GM04503 (cell line): ENCODE results near the gene NOPCHAP1.
"Not testable (repeated sequence)": the region's sequence is repeated elsewhere in the genome, so short reads cannot be mapped to it uniquely, and the experiment has no call there.

ENCODE experiments used
- DNase-seq: peaks from one replicate; pipeline ENCODE4 v3.0.0-alpha.2; 2012; ENCODE audit warnings: low read depth

The NOPCHAP1 gene

DNA sequence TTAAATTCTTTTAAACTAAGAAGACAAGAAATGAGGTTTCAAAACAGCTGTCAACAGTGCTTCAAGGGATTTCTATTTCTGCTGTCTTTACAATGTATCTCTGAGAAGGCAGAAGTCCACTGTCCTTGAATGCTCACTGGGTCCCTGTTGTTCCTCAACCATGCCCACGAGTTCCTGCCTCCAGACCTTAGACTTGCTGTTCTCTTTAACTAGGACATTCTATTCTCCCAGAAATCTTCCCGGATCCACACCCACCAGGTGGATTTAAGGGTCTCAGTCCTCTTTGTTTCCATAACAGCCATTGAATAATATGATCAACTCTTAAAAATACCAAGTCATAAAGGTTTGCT is 21.3 kb upstream of the NOPCHAP1 start:
- DNase-seq, result no peak

DNA sequence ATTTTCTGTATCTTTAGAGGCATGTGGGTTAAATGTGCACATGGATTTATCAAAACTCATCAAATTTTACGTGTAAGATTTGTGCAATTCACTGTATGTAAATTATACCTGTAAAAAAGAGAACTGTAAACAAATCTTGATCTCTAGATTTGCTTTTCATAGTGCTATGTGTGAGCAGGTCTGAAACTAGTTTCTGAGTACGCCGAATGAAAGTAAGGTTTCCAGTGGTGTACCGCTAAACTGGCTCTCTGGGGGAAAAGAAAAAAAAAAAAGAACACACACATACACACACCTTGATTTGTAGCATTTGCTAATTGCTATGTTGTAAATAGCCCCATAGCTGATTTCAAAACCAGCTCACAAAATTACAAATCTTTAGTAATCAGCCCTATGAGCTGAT is 19.4 kb upstream of the NOPCHAP1 start:
- DNase-seq, result no peak

DNA sequence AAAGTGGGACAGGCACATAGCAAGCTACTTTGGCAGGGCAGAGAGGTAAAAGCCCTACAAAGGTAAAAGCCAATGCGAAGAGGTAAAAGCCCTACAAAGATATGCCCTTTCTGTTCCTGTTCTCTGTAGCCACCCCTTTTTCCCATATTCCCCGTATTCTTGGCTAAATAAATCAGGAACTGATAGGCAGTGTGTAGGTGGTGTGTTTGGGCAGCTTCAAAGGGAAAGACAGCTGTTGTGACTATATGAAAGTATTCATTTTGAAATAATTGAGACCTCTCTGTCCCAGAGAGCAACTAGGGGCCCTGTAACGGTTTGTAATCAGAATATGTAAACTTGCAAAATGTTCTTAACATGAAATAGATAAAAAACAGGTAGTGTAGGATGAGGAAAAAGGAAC is 16.8 kb upstream of the NOPCHAP1 start:
- DNase-seq, result no peak

DNA sequence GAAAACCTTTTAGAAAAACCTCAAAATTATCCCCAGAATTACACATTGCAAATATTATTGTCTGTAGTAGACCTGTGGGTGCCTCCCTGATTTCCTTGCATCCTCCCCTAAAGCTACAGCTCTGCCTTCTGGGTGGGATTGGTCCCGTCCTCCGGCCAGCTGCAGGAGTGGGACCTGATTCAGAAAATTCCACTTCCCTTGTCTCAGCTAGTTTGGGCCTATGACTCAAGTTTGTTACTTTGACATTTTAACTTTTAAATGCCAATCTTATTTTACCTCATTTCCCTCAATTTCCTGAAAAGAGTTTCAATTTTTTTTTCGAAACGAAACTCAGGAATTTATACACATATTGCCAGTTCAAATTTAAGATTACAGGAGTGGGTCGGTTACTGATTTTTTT is 14.8 kb upstream of the NOPCHAP1 start:
- no peak for DNase-seq

DNA sequence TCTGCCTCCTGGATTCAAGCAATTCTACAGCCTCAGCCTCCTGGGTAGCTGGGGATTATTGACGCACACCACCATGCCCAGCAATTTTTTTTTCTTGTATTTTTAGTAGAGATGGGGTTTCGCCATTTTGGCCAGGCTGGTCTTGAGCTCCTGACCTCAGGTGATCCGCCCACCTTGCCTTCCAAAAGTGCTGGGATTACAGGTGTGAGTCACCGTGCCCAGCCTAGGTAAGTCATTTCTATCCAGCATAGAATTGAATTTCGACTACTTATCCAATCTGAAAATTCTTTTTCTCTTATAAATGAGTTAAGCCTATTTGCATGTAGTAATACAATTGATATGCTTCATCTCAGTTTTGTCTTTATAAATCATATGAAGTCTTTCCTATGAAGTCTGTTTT is 12.9 kb upstream of the NOPCHAP1 start:
- DNase-seq, result no peak

DNA sequence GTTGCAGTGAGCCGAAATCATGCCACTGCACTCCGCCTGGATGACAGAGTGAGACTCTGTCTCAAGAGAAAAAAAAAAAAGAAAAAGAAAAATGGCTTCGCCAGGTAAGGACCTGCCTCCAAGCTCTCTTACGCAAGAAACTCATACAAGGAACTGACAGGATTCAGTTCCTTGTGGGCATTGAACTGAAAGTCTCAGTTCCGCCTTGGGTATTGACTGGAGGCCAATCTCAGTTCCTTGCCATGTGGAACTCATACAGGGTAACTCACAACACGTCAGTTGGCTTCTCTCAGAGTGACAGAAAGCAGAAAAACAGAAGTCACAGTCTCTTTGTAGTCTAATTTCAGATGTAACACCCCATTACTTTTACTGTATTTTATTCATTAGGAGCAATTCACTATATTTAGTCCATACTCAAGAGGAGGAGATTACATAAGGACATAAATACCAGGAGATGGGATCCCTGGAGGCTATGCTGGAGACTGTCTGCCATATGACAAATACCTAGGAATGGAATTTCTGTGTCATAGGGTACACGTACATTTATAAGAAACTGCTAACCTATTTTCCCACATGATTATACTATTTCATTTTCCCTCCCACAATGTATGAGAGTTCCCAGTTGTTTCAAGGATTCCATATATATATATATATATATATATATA is 11.4 kb upstream of the NOPCHAP1 start:
- no peak for DNase-seq

DNA sequence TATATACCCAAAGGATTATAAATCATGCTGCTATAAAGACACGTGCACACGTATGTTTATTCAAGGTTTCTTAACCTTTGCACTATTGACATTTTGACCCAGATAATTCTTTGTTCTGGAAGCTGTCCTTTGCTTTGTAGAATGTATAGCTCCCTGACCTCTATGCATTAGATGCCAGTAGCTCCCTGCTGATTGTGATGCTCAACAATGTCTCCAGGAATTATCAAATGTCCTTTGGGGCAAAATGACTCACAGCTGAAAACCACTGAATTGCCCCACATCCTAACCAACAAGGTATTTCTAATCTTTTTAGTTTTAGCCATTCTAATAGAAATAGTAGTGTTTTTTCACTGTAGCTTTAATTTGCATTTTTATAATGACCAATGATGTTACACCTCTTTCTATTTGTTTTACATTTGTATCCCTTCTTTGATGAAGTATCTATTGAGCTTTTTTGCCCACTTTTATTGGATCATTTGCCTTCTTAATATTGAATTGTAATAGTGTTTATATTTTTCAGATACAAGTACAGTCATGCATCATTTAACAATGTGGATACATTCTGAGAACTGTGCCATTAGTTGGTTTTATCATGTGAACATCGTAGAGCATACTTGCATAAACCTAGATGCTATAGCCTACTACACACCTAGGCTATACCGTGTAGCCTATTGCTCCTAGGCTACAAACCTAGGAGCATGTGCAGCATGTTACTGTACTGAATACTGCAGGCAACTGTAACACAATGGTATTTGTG is 10.4 kb upstream of the NOPCHAP1 start:
- DNase-seq, result no peak

DNA sequence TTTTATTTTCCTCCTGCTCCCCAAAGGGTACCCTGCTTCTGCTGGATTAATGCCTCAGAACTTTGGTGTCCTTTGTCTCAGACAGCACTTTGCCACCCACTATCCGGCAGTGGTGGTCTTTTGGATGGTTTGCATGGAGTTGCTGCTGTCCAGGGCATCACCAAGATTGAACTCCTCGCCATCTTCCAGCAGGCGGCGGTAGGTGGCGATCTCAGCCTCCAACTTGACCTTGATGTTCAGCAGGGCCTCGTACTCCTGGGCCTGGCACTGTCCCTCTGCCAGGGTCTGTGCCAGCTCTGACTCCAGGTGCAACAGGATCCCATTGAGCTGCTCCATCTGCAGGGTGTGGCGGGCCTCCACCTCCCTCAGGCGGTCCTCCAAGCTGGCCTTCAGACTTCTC is 9.4 kb upstream of the NOPCHAP1 start:
- no peak for DNase-seq

DNA sequence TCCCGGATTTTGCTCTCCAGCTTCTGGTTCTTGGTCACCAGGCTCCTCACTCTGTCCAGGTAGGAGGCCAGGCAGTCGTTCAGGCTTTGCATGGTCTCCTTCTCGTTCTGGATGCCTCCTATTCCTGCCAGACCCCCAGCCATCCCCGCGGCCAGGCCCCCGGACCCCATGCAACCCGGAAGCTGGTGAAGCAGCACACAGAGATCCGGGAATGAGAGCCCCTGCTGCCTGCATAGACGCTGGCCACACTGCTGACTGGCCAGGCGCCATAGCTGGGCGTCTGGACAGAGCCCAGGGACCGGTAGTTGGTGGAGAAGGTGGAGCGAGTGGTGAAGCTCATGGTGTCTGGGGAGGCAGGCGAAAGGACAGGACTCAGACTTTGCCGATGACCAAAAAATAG is 8.4 kb upstream of the NOPCHAP1 start:
- not testable (repeated sequence) for DNase-seq

DNA sequence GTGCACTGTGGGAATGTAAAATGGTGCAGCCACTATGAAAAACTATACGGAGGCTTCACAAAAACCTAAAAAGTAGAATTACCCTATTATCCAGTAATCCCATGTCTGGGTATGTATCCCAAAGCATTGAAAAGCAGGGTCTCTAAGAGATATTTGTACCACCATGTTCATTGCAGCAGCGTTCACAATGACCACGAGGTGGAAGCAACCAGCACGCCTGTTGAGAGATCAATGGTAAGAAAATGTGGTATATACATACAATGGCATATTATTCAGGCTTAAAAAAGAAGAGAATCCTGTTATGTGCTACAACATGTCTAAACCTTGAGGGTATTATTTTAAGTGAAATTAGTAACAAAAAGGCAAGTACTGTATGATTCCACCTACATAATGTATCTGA is 910 bp upstream of the NOPCHAP1 start:
- DNase-seq, result no peak

DNA sequence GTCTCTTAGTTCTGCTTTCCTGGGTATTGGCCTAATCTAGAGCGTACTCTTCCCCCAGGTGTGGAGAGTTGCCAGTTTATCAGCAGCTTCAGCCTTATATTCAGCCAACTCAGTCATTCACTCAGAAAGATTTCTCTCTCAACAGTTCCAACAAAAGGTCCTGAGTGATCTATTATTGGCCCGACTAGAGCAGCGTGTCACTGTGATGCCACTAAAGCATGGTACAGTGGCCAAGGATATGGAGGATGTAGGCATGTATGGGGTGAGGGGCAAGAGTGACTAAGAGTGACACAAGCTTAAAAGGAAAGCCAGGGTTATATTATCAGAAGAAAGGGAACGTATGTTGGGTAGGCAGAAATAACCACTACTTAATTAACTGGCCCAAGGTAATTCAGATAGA is 4.8 kb downstream of the NOPCHAP1 start:
- no peak for DNase-seq

DNA sequence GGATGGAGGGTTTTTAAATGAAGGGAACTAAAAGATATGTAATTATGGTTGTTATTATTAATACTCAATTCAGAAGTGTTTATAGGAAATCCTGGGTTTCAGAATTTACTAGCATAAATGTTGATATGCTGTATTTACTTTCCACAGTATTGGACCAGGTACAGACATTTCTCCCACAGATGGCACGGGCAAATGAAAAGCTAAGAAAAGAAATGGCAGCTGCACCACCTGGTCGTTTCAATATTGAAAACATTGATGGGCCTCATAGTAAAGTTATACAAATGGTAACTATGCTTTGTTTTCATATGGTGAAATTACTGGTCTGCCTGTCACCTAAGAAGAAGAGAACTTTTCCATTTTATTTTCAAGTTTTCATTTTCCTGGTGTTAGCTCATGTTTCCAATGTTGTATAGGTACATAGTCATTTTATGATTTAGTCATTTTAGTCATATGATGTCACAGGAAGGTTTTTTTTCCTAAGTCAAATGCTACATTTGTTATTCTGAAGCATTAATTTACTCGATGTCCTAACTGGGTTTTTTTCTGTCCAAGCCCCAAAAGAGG is 5.5 kb downstream of the NOPCHAP1 start:
- no peak for DNase-seq

DNA sequence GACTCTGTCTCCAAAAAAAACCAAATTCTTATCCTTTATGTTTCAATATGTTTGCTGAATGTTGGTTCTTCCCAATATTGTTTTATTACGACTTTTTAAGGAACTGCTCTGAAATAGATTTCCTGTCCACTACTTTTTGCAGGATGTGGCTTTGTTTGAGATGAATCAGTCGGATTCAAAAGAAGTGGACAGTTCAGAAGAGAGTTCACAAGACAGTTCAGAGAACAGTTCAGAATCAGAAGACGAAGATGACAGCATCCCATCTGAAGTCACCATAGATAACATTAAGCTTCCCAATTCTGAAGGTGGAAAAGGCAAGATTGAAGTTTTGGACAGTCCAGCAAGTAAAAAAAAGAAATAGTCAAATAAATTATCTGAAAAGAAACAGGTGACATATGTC is 8.2 kb downstream of the NOPCHAP1 start:
- no peak for DNase-seq

DNA sequence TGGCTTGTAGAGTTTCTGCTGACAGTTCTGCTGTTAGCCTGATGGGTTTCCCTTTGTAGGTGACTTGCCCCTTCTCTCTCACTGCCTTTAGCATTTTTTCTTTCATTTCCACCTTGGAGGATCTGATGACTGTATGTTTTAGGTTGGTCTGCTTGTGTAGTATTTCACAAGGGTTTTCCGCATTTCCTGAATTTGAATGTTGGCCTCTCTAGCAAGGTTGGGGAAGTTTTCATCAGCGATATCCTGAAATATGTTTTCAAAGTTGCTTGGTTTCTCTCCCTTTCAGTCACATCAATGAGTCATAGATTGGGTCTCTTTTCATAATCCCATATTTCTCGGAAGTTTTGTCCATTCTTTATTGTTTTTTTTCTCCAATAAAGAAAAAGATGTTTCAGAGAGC is 11.4 kb downstream of the NOPCHAP1 start:
- DNase-seq, result no peak

DNA sequence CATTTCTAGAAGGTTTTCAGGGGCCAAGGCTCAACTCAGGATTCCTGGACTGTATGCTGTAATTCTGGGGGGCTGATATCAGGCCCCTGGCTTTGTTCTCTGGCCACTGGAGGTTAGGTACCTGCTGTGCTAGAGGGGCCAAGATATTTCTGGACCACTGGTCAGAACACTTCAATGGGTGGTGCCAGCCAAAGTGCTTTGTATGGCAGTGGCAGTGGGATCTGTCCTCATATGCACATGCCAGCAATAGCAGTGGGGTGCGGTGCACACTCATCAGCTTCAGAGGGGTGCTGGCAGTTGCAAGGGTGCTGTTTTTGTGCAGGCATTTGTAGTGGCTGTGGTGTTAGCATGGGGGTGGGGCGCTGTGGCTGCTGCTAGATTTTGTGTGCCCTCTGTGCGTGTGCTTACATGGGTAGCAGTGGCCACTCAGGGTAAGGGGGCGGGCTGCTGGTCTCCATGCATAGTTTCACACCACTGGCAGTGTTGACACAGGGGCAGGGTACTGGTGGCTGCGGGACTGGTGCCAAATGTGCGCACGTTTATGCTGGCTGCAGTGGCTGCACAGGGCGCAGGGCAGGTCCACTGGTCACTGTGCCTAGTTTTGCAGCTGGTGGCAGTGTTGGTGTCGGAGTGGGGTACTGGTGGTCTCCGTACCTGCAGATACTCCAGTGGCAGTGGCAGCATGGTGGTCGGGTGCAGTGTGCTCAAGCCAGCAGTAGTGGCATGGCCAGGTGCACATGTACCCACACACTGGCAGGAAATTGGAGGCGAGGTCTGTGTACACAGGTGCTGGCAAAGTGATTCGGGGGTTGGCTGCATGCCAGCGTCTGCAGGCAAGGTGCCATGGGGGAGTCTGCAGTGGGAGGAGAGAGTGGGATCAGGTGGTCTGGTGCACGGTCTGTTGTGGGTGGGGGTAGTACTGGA is 12.6 kb downstream of the NOPCHAP1 start:
- DNase-seq, result no peak

DNA sequence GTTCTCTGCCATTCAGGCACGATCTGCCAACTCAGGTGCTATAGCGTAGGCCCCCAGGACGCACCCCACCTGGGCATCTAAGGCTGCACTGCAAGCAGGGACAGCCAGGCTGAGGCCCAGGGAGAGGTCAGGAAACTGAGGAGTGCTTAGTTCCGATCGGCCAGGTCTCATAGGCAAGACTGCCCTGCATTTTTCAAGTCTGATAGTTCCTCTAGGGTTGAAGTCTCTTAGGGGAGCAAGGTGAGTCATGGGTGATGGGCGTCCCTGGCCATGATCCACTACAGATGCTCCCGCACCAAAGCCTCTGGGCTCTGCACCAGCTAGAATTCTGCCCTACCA is 13.2 kb downstream of the NOPCHAP1 start:
- DNase-seq, result no peak

DNA sequence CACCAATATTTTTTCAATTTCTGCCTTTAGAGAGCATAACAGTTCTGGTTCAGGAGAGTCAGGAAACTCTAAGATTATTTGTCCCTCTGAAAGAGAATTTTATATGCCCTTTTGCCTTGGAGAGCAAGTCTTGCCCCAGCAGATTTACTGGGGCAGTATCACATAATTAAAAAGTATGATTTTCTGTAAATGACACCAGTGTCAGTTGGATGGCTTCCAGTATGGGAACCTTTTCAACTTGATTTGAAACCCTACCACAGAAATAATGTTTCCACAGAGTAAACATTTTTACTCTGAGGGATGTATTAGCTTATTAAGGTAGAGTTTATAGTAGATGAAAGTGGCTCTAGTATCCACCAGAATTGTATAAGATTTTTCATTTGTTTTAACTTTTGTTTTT is 15.4 kb downstream of the NOPCHAP1 start:
- no peak for DNase-seq

DNA sequence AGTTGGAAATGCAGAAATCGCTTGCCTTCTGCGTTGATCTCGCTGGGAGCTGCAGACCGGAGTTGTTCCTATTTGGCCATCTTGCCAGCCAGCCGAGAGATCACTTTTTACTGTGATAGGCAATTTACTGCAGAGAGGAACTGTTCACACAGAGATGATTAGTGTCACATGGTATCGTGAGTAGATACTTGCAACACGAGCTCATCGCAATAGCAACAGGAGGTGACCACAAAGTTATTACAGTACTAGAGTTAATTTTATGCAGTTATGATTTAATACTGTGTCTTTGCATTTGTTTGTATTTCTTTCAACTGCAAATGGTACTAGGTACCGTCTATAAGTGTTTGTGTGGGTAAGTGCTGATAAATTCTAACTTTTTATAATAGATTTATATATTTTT is 27.8 kb downstream of the NOPCHAP1 start:
- no peak for DNase-seq

DNA sequence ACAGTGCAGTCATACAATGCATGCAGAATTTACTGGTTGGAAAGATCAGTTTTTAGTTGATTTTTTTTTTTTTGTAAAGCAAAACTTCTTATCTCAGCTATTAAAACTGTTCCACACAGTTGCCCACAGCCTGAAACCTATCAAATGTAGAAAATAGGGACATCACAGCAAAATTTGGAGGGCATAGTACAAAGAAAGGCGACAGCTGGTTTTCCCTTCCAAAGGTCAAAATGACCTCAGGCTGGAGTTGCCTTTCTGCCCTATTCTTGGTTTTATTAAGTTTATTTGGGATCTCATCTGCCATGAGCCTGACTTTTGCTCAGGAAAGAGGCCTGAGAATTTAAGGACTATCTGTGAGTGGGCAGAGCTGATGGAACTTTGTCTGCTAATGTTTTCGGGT is 28.5 kb downstream of the NOPCHAP1 start:
- no peak for DNase-seq

DNA sequence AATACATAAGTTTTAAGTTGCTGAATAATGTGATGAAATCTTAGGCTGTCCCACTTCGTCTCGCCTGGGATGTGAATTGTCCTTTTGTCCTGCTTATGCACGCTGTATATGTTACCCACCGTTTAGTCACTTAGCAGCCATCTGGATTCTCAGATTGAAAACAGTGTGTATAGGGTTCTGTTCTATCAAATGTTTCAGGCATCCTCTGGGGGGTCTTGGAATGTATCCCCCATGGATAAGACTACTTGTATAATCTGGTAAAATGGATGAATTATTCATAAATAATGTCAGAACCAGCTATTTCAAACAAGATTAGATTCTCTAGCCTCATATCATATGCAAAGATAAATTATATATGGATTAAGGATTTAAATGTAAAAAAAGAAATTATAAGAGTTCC is 29.4 kb downstream of the NOPCHAP1 start:
- DNase-seq, result no peak

DNA sequence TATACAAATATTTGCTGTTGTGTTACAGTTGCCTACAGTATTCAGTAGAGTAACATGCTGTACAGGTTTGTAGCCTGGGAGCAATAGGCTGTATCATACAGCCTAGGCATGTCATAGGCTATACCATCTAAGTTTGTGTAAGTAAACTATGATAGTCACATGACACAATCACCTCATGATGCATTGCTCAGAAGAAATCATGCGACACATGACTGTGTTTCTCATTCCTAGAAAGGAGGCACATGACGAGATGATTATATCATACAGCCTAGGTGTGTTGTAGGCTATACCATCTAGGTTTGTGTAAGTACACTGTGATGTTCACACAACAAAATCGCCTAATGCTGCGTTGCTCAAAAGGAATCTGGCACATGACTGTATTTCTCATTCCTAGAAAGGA is 31.9 kb downstream of the NOPCHAP1 start:
- no peak for DNase-seq

DNA sequence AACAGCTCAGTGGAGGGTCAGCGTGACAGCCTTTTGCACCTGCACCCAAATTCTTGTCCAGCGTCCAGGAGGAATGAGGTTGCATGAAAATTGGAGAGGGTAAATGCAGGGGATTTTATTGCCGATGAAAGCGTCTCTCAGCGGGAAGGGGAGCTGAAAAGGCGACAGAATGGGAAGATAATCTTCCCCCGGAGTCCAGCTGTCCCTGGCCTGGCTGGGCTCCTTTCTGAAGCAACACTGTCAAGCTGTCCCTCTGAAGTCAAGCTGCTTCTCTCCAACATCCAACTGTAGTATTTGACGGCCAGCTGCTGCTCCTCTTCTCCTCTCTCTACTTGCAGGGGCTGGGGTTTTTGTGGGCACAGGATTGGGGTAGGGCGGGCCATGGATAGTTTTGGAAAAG is 32.7 kb downstream of the NOPCHAP1 start:
- no peak for DNase-seq
